HUDEP-2 (cell line): Measurements from ENCODE around the gene OSBPL5.
"Not testable (repeated sequence)": the region's sequence is repeated elsewhere in the genome, so short reads cannot be mapped to it uniquely, and the experiment has no call there.

Experiments
- DNase-seq, 76 experiments: peaks; one replicate each; lab custom pipeline; 2025; ENCODE audit not compliant: unreplicated experiment in 76 of 76; lab: John Stamatoyannopoulos, UW

The OSBPL5 gene

GRCh38 chr11:3186166-3186953, 21.2 kb upstream of the OSBPL5 start:
- no peak for DNase-seq

- no peak for DNase-seq
Observed at GRCh38 chr11:3184732-3185347, 19.7 kb upstream of the OSBPL5 start.

GRCh38 chr11:3183523-3183922, 18.4 kb upstream of the OSBPL5 start:
- DNase-seq, result no peak

GRCh38 chr11:3182462-3182852, 17.3 kb upstream of the OSBPL5 start:
- no peak for DNase-seq

- no peak for DNase-seq
Observed at GRCh38 chr11:3181725-3182461, 16.8 kb upstream of the OSBPL5 start.

GRCh38 chr11:3180869-3181268, 15.8 kb upstream of the OSBPL5 start:
- no peak for DNase-seq

- no peak for DNase-seq
Observed at GRCh38 chr11:3178349-3178748, 13.2 kb upstream of the OSBPL5 start.

- DNase-seq, result no peak
Observed at GRCh38 chr11:3177931-3178330, 12.8 kb upstream of the OSBPL5 start.

GRCh38 chr11:3176487-3176886, 11.4 kb upstream of the OSBPL5 start:
- no peak for DNase-seq

GRCh38 chr11:3175194-3175593, 10.1 kb upstream of the OSBPL5 start:
- peak in 42 of 76 experiments; percentile 12 to 69 (median 38) for DNase-seq

- DNase-seq, result no peak
Observed at GRCh38 chr11:3174387-3174786, 9.3 kb upstream of the OSBPL5 start.

- no peak for DNase-seq
Observed at GRCh38 chr11:3173795-3174194, 8.7 kb upstream of the OSBPL5 start.

- DNase-seq, result no peak
Observed at GRCh38 chr11:3171931-3172560, 6.9 kb upstream of the OSBPL5 start.

GRCh38 chr11:3170756-3171650, 5.9 kb upstream of the OSBPL5 start:
- DNase-seq, result no peak

- DNase-seq, result no peak
Observed at GRCh38 chr11:3170044-3170755, 5.1 kb upstream of the OSBPL5 start.

GRCh38 chr11:3169255-3170043, 4.3 kb upstream of the OSBPL5 start:
- peak in 74 of 76 experiments; percentile 50 to 96 (median 89) for DNase-seq

- not testable (repeated sequence) for DNase-seq
Observed at GRCh38 chr11:3168742-3169254, 3.7 kb upstream of the OSBPL5 start.
